ENCODE measurements around the gene TXNDC11. TPM values are rescaled to one million over a fixed set of nuclear protein-coding genes. Genes with fewer than 3 reads are reported as not detected.

TXNDC11 gene
- total RNA-seq, 4 donors from 2014 or later = 45.7 to 67.2 (median 51.4) TPM

GRCh38 chr16:11685844-11686618 lies 56.6 kb downstream of the TXNDC11 start:
- Histone ChIP-seq H3K36me3 (peaks cover 0 to 64% (median 1%) of the 10 kb centered on the region in 3 donors), H3K4me3 (no peak overlapping the region), H3K27ac (no peak overlapping the region), H3K9me3 (no peaks in the 10 kb centered on the region), H3K4me1 (peaks cover 0 to 69% (median 18%) of the 10 kb centered on the region in 4 donors), H3K27me3 (no peaks in the 10 kb centered on the region)
- TF ChIP-seq POLR2A (IDR thresholded peaks at IDR 0.05) = no peak
- TF ChIP-seq CTCF (IDR thresholded peaks at IDR 0.05) = no peak
- no peak for TF ChIP-seq EP300 (IDR thresholded peaks at IDR 0.05)
- no peak for DNase-seq (ENCODE audit: low spot score in 2 of 2)
- 71 to 74% methylated on average over 9 of the region's 9 CpGs for WGBS, 2 donors

GRCh38 chr16:11684231-11685025 lies 58.2 kb downstream of the TXNDC11 start:
- Histone ChIP-seq H3K36me3 (peaks cover 0 to 57% (median 8%) of the 10 kb centered on the region in 3 donors), H3K27ac (no peak overlapping the region), H3K4me1 (peaks cover 0 to 69% (median 22%) of the 10 kb centered on the region in 4 donors), H3K4me3 (no peak overlapping the region), H3K27me3 (no peaks in the 10 kb centered on the region), H3K9me3 (no peaks in the 10 kb centered on the region)
- no peak for DNase-seq (ENCODE audit: low spot score in 2 of 2)
- TF ChIP-seq POLR2A (IDR thresholded peaks at IDR 0.05) (no peak), EP300 (IDR thresholded peaks at IDR 0.05) (no peak), CTCF (IDR thresholded peaks at IDR 0.05) (no peak)
- WGBS, 2 donors = 94% methylated on average over 12 of the region's 12 CpGs

- peak overlapping the region in 1 of 4 donors; percentile 43 for H3K27ac ChIP-seq
- no peaks in the 10 kb centered on the region for H3K27me3 ChIP-seq
- DNase-seq (ENCODE audit: low spot score in 2 of 2) = no peak
- WGBS, 2 donors = 66 to 67% methylated on average over 11 of the region's 11 CpGs
- H3K9me3 ChIP-seq = no peaks in the 10 kb centered on the region
- TF ChIP-seq POLR2A (IDR thresholded peaks at IDR 0.05) = no peak
- TF ChIP-seq EP300 (IDR thresholded peaks at IDR 0.05) = no peak
- TF ChIP-seq CTCF (IDR thresholded peaks at IDR 0.05) = no peak
- no peak overlapping the region for H3K4me3 ChIP-seq
- H3K4me1 ChIP-seq = peaks cover 0 to 69% (median 31%) of the 10 kb centered on the region in 4 donors
- peaks cover 0 to 62% (median 13%) of the 10 kb centered on the region in 3 donors for H3K36me3 ChIP-seq
Measured at GRCh38 chr16:11683145-11683544, 59.5 kb downstream of the TXNDC11 start.

GRCh38 chr16:11682655-11683096 lies 60.0 kb downstream of the TXNDC11 start:
- Histone ChIP-seq H3K27ac (peak overlapping the region in 1 of 4 donors; percentile 43), H3K4me3 (no peak overlapping the region), H3K9me3 (no peaks in the 10 kb centered on the region), H3K4me1 (peaks cover 0 to 70% (median 36%) of the 10 kb centered on the region in 4 donors), H3K36me3 (peaks cover 0 to 58% (median 13%) of the 10 kb centered on the region in 3 donors), H3K27me3 (no peaks in the 10 kb centered on the region)
- no peak for TF ChIP-seq CTCF (IDR thresholded peaks at IDR 0.05)
- TF ChIP-seq POLR2A (IDR thresholded peaks at IDR 0.05) = no peak
- TF ChIP-seq EP300 (IDR thresholded peaks at IDR 0.05) = no peak
- 35 to 36% methylated on average over 5 of the region's 5 CpGs for WGBS, 2 donors
- no peak for DNase-seq (ENCODE audit: low spot score in 2 of 2)
